D721Med (cell line): ENCODE data around the gene CDH4.

ENCODE experiments used
- DNase-seq: peaks from one replicate; pipeline ENCODE4 v3.0.0; 2011; ENCODE audit warnings: low spot score; ENCODE audit not compliant: insufficient read length
- FAIRE-seq: peaks from 2 replicates; lab custom pipeline; 2011; peaks lifted over from hg19 to GRCh38; lab: Jason Lieb, UNC
- TF ChIP-seq, protein P1 (sequence below): IDR thresholded peaks from 2 replicates; pipeline ENCODE4 v1.5.1; 2012; ENCODE audit warnings: mild to moderate bottlenecking, control low read depth; ENCODE audit not compliant: insufficient read depth; ENCODE audit errors: missing control alignments

Gene CDH4

DNA sequence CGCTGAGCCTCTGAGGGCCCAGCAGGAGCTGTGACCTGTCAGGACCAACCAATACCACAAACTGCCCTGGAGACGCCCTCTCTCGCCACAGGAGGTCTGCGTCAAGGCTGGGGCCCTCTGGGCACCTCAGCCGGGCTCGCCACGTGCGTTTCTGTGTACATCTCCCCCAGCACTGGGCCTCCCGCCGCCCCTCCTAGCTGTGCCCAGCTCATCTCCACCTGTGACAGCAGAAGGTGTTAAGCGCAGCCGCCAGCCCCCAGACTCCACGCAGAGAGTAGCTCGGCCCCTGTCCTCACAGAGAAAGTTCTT, 722.2 kb downstream of the CDH4 start:
- FAIRE-seq (no peak), DNase-seq (no peak)
- TF ChIP-seq, protein P1, sequence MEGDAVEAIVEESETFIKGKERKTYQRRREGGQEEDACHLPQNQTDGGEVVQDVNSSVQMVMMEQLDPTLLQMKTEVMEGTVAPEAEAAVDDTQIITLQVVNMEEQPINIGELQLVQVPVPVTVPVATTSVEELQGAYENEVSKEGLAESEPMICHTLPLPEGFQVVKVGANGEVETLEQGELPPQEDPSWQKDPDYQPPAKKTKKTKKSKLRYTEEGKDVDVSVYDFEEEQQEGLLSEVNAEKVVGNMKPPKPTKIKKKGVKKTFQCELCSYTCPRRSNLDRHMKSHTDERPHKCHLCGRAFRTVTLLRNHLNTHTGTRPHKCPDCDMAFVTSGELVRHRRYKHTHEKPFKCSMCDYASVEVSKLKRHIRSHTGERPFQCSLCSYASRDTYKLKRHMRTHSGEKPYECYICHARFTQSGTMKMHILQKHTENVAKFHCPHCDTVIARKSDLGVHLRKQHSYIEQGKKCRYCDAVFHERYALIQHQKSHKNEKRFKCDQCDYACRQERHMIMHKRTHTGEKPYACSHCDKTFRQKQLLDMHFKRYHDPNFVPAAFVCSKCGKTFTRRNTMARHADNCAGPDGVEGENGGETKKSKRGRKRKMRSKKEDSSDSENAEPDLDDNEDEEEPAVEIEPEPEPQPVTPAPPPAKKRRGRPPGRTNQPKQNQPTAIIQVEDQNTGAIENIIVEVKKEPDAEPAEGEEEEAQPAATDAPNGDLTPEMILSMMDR, result no peak

DNA sequence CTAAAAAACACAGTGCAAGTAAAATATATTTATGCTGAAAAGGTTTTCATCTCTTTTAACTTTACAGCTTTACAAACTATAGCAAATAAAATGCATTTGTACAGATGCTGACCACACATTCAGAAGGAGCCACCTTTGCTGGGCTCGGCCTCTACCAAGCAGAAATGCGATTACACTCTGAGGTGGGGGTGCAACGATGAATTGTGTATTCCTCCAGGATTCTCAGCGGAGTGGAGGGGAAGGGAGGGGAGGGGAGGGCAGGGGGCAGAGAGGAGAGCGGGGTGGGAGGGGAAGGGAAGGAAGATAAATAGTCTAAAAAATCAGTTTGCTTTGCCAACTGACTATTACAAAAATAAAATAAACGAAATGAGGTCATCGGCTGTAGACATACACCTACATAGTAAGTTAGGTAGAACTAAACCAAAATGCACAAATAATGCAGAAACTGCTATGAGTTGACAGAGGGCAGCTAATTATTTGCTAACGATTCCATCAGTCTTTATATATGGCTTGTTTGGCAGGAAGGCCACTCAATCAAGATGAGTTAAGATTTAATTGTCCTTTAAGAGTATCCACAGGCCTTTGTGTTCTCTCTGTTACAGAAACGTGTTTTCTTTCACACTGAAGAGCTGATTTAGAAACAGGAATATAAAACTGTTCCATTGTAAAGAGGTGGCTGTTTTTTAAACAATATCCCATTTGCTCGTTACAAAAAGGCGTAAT, 723.5 kb downstream of the CDH4 start:
- DNase-seq (no peak), FAIRE-seq (no peak)
- TF ChIP-seq, protein P1, result no peak

DNA sequence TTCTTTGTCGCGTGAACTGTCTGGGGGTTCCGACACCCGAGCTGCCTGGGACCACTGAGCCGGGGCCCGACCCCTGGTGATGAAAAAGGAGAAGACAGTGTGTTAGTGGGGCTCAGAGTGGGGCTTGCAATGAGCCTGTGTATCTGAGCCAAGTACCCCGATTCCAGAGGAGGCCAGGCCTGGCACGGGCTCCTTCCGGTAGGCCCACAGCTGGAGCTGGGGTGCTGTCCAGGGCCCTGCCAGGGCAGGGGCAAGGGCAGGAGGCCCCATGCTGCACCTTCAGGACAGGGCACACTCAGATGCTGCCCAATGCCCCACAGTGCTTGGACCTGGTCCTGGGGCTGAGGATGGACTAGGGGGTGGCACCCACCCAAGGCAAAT, 724.2 kb downstream of the CDH4 start:
- TF ChIP-seq, protein P1, result no peak
- FAIRE-seq, result no peak
- no peak for DNase-seq

DNA sequence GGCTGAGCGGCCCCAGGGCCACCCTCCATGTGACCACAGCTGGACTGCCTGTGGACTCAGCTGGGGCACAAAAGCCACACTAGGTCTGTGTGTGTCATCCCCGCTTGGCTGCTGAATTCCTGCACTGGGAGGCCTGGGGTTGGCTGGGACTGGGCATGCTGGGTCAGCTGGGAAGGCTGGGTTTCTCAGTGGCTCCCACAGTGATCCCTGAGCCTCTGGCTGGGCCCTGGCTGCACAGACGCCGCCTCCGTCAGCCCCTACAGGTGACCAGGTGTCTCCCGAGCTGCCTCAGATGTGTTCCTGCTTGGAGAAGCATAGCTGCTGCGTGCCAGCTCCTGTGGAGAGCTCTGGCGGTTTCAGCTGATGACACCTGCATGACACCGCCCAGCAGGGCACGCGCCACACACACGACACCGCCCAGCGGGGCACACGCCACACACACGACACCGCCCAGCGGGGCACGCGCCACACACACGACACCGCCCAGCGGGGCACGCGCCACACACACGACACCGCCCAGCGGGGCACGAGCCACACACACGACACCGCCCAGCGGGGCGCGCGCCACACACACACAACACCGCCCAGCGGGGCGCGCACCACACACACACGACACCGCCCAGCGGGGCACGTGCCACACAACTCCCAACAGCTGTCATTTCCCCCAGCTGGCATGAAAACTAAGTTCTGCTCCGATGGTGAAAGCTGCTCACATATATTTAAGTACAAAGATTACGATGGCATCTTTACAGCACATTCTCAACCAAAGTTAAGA, 724.8 kb downstream of the CDH4 start:
- no peak for FAIRE-seq
- TF ChIP-seq, protein P1, result no peak
- no peak for DNase-seq

DNA sequence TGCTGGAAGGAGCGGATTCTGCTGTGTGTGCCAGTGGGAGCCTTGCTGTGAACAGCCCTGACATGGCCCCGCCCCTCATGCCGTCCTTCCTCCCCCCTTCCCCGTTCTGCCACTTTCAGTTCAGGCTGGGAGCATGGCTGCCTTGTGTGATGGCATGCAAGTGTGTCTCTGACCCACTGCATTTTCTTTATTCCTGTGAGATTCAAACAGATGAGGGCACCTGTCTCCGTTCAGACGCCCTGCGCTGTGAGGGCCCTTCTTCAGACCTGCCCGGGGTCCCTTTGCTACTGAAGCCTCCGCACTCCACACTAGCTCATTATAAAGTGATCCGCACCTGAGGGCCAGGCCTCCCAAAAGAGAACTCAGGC, 725.3 kb downstream of the CDH4 start:
- DNase-seq (no peak), FAIRE-seq (no peak)
- TF ChIP-seq, protein P1, result no peak

DNA sequence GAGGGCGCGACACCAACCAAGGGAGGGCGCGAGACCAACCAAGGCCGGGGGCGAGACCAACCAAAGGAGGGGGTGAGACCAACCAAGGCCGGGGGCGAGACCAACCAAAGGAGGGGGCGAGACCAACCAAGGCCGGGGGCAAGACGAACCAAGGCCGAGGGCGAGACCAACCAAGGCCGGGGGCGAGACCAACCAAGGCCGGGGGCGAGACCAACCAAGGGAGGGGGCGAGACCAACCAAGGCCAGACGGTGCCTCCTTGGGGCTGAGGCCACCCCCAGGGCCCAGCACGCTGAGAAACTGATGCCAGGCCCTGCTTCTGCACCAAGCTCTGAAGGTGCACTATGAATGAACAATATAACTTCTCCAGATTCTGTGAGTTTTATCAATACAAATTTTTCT, 726.4 kb downstream of the CDH4 start:
- no peak for FAIRE-seq
- TF ChIP-seq, protein P1, result no peak
- no peak for DNase-seq

DNA sequence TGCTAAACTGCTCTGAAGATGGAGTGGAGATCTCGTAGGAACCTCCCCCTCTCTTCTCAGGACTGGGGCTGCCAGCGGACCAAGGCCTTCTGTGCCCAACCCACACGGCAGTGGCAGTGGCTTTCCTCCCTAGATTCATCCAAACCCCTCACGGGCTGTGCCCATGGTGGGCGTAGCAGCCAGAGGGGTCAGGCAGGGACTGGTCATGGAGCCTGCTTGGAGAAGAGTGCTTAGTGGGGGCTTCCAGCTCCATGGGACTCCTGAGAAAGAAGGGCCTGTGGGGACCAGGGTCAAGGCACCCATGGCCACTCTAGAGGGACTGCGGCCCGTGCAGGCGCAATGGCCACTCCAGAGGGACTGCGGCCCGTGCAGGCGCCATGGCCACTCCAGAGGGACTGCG, 727.0 kb downstream of the CDH4 start:
- TF ChIP-seq, protein P1, result no peak
- FAIRE-seq (no peak), DNase-seq (no peak)
